Testis (tissue), 3 donors: Measurements from ENCODE around the gene LENEP. TPM values are rescaled to one million over a fixed set of nuclear protein-coding genes. Genes with fewer than 3 reads are reported as not detected.

Experiments used
- DNase-seq: peaks from one replicate; pipeline ENCODE4 v3.0.0-alpha.2; 2019
- H3K27ac ChIP-seq, 2 donors: fragments of 200-600 bp; sonication (generic); one replicate each; pipeline ENCODE4 v1.5.1; 2019
- H3K27me3 ChIP-seq: fragments of 200-600 bp; sonication (generic); one replicate; pipeline ENCODE4 v1.5.1; 2019
- H3K36me3 ChIP-seq: fragments of 200-600 bp; sonication (generic); one replicate; pipeline ENCODE4 v1.5.1; 2017; ENCODE audit warnings: low read depth; ENCODE audit errors: missing control alignments
- H3K4me1 ChIP-seq: fragments of 200-600 bp; sonication (generic); one replicate; pipeline ENCODE4 v1.5.1; 2019
- H3K4me3 ChIP-seq, 2 donors: fragments of 200-600 bp; sonication (generic); one replicate each; pipeline ENCODE4 v1.5.1; 2017 to 2019
- H3K9me3 ChIP-seq: fragments of 200-600 bp; sonication (generic); one replicate; pipeline ENCODE4 v1.5.1; 2017
- CTCF ChIP-seq, 3 experiments: fragments of 450-650 bp in 2 of 3; fragments of 200-600 bp in 1 of 3; sonication (generic) in 1 of 3; IDR thresholded peaks; one replicate each; pipeline ENCODE4 v1.5.1; 2016 to 2019; ENCODE audit warnings: antibody characterized with exemption in 3 of 3, mild to moderate bottlenecking in 2 of 3, moderate library complexity in 1 of 3
- POLR2A ChIP-seq: fragments of 450-650 bp; IDR thresholded peaks from one replicate; pipeline ENCODE4 v1.6.1; 2017; ENCODE audit warnings: antibody characterized with exemption, mild to moderate bottlenecking, moderate library complexity
- WGBS, 2 donors: methylation state at CpG; one replicate each; pipeline ENCODE4 v1.1.5; 2018; 5-methylcytosine and 5-hydroxymethylcytosine counted together
- intact Hi-C: fragments of 100-400 bp; cut with DNase I; formaldehyde crosslinking; loops from one replicate; pipeline ENCODE4 v1.15.1; 2023; ENCODE audit warnings: low total_unique reads
- polyA plus RNA-seq: library from polyadenylated mRNA; stranded (reverse); fragments of 350-450 nt; fragmentation: Illumina TruSeq; extraction: RNeasy Lipid Tissue Mini Kit (QIAGEN cat#74804); gene quantifications from one replicate; pipeline ENCODE4 v1.2.3, GENCODE V29; 2014; ENCODE audit warnings: low read depth, low replicate concordance; ENCODE audit not compliant: insufficient read depth
- total RNA-seq, 2 donors: library from RNA; depleted of rRNA; stranded (reverse); fragments of >200 nt; gene quantifications; one replicate each; pipeline ENCODE4 v1.2.3, GENCODE V29; 2016

The LENEP gene
- total and polyA plus RNA-seq, 3 donors from 2014 or later = 1.1 TPM; not detected in 2

- Histone ChIP-seq H3K4me3 (no peak overlapping the region), H3K27me3 (no peaks in the 10 kb centered on the region), H3K27ac (peak overlapping the region in 1 of 2 donors; percentile 23), H3K4me1 (peaks cover 40% of the 10 kb centered on the region), H3K36me3 (no peaks in the 10 kb centered on the region), H3K9me3 (no peaks in the 10 kb centered on the region)
- no peak for DNase-seq
- WGBS, 2 donors = 86% methylated on average over 5 of the region's 5 CpGs
- TF ChIP-seq CTCF (IDR thresholded peaks at IDR 0.05) (no peak), POLR2A (no peak)
- intact Hi-C loops = no loop called here
Observed at GRCh38 chr1:154967331-154967950, 25.9 kb upstream of the LENEP start.

GRCh38 chr1:154968731-154969130, 24.7 kb upstream of the LENEP start:
- peak overlapping the region; percentile 88 to 99 for H3K27ac ChIP-seq
- H3K4me1 ChIP-seq = peaks cover 41% of the 10 kb centered on the region
- 84 to 90% methylated on average over 3 of the region's 3 CpGs for WGBS, 2 donors
- intact Hi-C loops = no loop called here
- no peaks in the 10 kb centered on the region for H3K27me3 ChIP-seq
- no peaks in the 10 kb centered on the region for H3K9me3 ChIP-seq
- no peak overlapping the region for H3K4me3 ChIP-seq
- no peak for DNase-seq
- no peaks in the 10 kb centered on the region for H3K36me3 ChIP-seq
- TF ChIP-seq POLR2A (no peak), CTCF (IDR thresholded peaks at IDR 0.05) (no peak)

- 48 to 75% methylated on average over 5 of the region's 5 CpGs for WGBS, 2 donors
- DNase-seq = no peak
- no peaks in the 10 kb centered on the region for H3K9me3 ChIP-seq
- no peak overlapping the region for H3K4me3 ChIP-seq
- intact Hi-C loops = no loop called here
- no peaks in the 10 kb centered on the region for H3K36me3 ChIP-seq
- H3K27ac ChIP-seq = peak overlapping the region; percentile 88 to 99
- H3K27me3 ChIP-seq = no peaks in the 10 kb centered on the region
- TF ChIP-seq CTCF (IDR thresholded peaks at IDR 0.05) (no peak), POLR2A (no peak)
- H3K4me1 ChIP-seq = peaks cover 41% of the 10 kb centered on the region
Observed at GRCh38 chr1:154969246-154969645, 24.1 kb upstream of the LENEP start.

DNA sequence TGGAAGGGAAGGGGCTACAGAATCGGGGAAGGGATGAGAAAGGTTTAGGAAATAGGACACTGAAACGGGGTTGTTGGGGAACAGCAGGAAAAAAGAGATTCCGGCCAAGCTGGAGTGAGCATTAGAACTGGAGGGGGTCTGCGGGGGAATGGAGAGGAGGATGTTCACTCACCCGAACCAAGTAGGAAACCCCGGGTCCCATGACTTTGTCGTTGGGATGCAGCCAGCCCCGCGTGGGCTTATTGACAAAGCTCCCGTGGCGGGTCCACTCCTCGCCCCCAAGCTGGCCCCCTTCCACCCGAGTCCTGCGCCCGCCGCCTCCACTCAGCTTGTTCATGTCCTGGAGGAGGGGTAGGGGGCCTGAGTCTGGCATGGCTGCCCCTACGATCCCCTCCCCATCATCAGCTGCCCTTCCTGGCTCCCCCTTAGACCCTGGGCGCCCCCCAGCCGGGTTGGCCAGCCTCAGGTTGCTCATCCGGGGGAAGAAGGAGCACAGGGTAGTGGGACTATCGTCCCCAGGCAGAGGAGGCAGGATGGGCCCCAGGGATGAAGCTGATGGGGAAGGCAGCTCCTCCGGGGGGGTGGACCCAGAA, 23.4 kb upstream of the LENEP start:
- H3K27me3 ChIP-seq = no peaks in the 10 kb centered on the region
- H3K36me3 ChIP-seq = no peaks in the 10 kb centered on the region
- WGBS, 2 donors = 24 to 28% methylated on average over 13 to 22 of the region's 22 CpGs
- peaks cover 41% of the 10 kb centered on the region for H3K4me1 ChIP-seq
- H3K27ac ChIP-seq = peak overlapping the region; percentile 88 to 99
- DNase-seq = no peak
- H3K9me3 ChIP-seq = no peaks in the 10 kb centered on the region
- H3K4me3 ChIP-seq = peak overlapping the region; percentile 40 to 46
- intact Hi-C loops = no loop called here
- no peak for TF ChIP-seq CTCF (IDR thresholded peaks at IDR 0.05)
- no peak for TF ChIP-seq POLR2A
